Left kidney (tissue), 8 donors: ENCODE results near the gene RPS6KL1. TPM values are rescaled to one million over a fixed set of nuclear protein-coding genes. Genes with fewer than 3 reads are reported as not detected.

Experiments
- DNase-seq: peaks from one replicate; pipeline ENCODE4 v3.0.0-alpha.2; 2013
- long read RNA-seq, 8 donors: transcript quantifications; one replicate each; lab custom pipeline, GENCODE V29; 2026
- polyA plus RNA-seq: library from polyadenylated mRNA; unstranded; fragments of 120-200 nt; gene quantifications from one replicate; pipeline ENCODE4 v1.2.1, GENCODE V29; 2013; ENCODE audit not compliant: insufficient read length

The RPS6KL1 gene
- polyA plus RNA-seq, result 0.91 TPM
- long read RNA-seq, donor 1, result 0 reads
- long read RNA-seq, donor 2, result 0 reads
- long read RNA-seq, donor 3, result 0 reads
- long read RNA-seq, donor 4, result 0 reads
- long read RNA-seq, donor 5, result 0 reads
- long read RNA-seq, donor 6, result 0 reads
- long read RNA-seq, donor 7, result 0 reads
- long read RNA-seq, donor 8, result 0 reads

- peak; percentile 69 for DNase-seq
Observed at GRCh38 chr14:74922752-74923401, at the start of gene RPS6KL1. RPS6KL1 (minus strand) TSS chr14:74923260; CDS start chr14:74921541, 1,719 bp downstream.

- DNase-seq, result no peak
Observed at GRCh38 chr14:74968811-74969210, 45.8 kb upstream of the RPS6KL1 start.

GRCh38 chr14:74965486-74966153 lies 42.6 kb upstream of the RPS6KL1 start:
- DNase-seq, result no peak

- no peak for DNase-seq
Observed at GRCh38 chr14:74964787-74965485, 41.9 kb upstream of the RPS6KL1 start.

GRCh38 chr14:74963705-74964271 lies 40.7 kb upstream of the RPS6KL1 start:
- DNase-seq, result no peak

GRCh38 chr14:74963178-74963704 lies 40.2 kb upstream of the RPS6KL1 start:
- DNase-seq, result no peak

- DNase-seq, result no peak
Observed at GRCh38 chr14:74962493-74962892, 39.4 kb upstream of the RPS6KL1 start.

GRCh38 chr14:74962046-74962445 lies 39.0 kb upstream of the RPS6KL1 start:
- DNase-seq, result no peak

- no peak for DNase-seq
Observed at GRCh38 chr14:74961238-74961911, 38.3 kb upstream of the RPS6KL1 start.

- no peak for DNase-seq
Observed at GRCh38 chr14:74960736-74961135, 37.7 kb upstream of the RPS6KL1 start.

- no peak for DNase-seq
Observed at GRCh38 chr14:74959596-74960180, 36.6 kb upstream of the RPS6KL1 start.

- no peak for DNase-seq
Observed at GRCh38 chr14:74956280-74957072, 33.4 kb upstream of the RPS6KL1 start.

GRCh38 chr14:74956027-74956279 lies 32.9 kb upstream of the RPS6KL1 start:
- DNase-seq, result no peak

- no peak for DNase-seq
Observed at GRCh38 chr14:74955229-74956026, 32.4 kb upstream of the RPS6KL1 start, which contains the start of gene PGF. PGF (minus strand) TSS chr14:74955597; CDS start chr14:74955242, 355 bp downstream.

GRCh38 chr14:74954947-74955228 lies 31.8 kb upstream of the RPS6KL1 start:
- DNase-seq, result no peak

GRCh38 chr14:74954232-74954946 lies 31.3 kb upstream of the RPS6KL1 start:
- peak; percentile 75 for DNase-seq

GRCh38 chr14:74953686-74954085 lies 30.6 kb upstream of the RPS6KL1 start:
- DNase-seq, result no peak

GRCh38 chr14:74952697-74953484 lies 29.8 kb upstream of the RPS6KL1 start:
- no peak for DNase-seq
